Epidermal melanocyte (primary cell): ENCODE measurements around the gene COLEC12.

Source experiments
- DNase-seq: peaks from one replicate; pipeline ENCODE4 v3.0.0; 2011; ENCODE audit warnings: low spot score; ENCODE audit not compliant: insufficient read length

COLEC12 gene

DNA sequence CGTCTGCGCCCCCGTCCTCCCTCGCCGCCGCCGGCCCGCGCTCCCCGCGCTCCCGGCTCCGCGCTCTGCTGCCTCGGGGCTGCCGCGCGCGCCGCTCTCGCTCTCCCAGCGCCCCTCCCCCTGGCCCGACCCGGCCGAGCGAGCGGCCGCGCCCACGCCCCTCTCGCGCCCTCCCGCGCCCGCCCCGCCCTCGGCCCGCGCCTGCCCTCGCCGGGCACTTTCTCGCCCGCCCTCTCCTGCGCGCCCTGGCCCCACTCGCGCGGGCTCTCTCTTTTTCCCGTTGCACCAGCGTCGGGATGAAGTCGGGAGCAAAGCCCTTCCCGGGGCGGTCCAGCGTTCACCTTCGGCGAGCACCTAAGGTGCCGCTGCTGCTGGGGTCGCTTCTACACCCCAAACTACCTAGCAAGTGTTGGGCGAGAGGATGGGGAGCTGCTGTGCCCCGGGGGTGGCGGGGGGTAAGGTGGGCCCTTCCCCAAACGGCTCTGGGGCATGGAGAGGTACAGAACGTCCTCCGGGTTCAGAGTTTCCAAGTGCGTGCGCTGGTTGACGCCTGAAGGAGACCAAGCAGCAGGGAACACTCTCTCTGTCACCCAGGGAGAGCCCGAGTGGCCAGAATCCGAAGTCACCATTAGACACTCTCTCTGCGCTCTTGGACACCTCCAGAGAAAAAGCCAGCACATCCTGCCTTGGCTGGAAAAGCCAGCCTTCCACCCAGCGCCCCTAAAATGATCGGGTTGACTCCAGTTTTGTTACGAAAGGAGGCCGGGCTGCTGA lies at the start of gene COLEC12:
TSS of gene COLEC12 (minus strand) at position 70 of the 774 bp plus-strand sequence. CDS start 187 bp downstream, outside the sequence.
- DNase-seq, result no peak

DNA sequence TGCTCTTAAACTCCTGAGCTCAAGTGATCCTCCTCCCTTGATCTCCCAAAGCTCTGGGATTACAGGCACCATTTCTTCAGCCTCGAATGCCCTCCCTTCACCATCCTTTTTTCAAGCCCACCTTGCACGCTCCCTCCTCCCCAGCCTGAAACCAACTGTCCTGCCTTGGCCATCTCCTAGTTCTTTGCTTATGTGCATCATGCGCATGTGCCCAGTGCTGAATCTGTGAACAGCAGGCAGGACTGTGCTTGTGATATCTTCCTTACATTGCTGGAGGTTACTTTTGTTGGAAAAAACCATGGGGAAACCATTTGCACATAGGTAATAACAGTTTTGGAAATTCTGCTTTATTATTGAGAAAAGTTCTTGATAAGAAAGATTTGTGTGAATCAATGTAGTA lies 49.5 kb upstream of the COLEC12 start:
- DNase-seq, result no peak

DNA sequence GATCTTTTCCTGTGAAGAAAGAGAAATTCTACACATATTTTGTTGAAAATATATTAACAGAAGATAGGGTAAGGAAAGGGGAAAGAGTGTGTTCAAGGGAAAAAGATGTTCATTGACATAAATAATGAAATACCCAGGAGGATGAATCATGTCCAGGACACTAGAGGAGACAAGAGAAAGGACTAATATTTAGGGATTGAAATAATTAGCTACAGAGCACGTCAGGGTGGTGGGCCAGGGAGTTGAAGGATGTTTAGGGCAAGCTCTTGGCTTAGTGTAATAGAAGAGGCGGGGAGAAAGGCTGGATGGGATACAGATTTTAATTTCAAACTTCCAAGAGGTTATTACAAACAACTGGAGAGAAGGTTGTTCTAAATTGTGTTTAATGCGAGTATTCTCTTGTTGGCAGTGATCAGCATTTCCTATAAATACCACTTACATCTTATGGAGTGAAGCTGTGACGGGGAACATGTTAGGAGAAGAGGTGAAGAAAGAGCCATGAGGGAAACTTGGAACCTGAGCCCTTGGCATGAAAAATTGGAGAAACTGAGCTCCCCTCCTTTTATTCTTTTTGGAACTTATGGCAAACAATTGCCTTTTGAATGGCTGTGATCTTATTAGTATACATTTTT lies 43.1 kb upstream of the COLEC12 start:
- DNase-seq, result no peak

DNA sequence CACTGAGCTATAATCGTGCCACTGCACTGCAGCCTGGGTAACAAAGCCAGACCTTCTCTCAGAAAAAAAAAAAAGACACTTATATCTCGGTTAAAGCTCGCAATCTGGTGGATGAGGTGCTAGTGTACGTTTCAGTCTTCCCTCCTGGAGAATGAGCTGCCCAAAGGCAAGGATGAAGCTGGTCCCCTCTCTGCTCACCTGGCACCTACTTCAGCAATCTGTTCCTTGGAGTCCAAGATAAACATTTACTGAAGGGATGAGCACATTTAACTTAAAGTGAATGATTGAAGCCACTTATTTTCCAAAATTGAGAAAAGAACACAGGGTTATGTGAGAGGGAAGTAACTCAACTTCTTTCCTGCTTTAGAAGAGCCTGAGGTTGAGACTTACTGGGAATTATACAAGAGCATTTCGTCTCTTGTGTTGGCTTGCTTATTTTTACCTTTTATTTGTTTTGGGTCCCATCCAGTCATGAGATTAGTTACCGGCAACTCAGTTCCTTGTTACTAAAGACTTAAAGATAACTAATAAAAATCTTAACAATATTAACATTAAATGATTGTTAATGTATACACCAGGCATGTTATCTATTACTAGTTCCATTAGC lies 33.6 kb upstream of the COLEC12 start:
- DNase-seq, result no peak

DNA sequence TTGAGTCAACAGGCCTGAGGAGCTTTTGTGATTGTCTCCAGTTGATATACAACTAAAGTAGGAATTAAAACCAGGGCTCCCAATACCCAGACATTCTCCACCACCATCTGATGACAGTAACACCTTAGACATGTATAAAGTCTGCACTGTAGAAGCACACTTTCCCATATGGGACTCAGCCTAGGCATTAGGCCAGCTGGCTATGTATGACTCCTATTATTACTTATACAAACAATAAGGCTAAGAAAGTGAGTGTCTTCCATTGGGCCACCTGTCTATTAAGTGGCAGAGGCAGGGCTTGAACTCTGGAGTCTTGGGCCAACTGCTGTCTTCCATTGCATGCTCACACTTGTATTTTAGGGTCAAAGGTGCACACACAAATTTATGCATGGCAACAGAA lies 32.1 kb upstream of the COLEC12 start:
- DNase-seq, result no peak

DNA sequence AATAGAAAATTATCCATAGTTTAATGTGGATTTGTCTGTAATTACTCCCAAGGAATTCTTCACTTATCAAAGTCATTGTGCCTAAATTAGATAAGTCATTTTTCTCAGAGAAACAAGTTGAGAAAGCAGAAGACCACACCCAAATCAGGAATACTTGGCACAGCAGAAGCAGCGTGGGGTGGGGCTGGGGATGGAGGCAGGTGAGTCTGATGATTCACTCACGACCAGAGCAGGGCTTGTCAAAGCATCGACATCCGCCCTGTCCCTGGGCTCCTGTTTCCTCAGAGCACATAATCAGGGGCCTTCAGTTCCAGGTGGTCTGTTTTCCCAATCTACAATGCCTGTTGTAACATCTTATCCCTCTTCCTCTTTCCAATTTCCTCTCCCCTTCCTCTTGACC lies 31.5 kb upstream of the COLEC12 start:
- DNase-seq, result no peak

DNA sequence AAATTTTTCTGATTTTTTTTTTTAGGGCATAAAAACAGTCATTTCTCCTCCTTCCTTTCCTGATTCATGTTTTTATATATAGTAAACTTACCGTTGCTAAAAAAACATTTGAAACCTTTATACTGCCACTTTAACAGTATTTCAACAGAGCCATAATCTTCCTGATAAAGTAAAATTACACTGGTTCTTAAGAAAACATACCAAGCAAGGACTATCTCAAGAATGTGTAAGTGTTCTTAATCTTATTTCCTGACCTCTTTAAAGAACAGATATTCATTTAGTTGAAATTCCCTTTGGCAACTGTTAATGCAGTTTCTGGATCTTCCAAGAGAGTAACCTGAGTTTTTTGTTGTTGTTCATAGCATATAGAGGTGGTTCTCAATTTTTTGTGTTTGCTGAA lies 26.6 kb upstream of the COLEC12 start:
- DNase-seq, result no peak

DNA sequence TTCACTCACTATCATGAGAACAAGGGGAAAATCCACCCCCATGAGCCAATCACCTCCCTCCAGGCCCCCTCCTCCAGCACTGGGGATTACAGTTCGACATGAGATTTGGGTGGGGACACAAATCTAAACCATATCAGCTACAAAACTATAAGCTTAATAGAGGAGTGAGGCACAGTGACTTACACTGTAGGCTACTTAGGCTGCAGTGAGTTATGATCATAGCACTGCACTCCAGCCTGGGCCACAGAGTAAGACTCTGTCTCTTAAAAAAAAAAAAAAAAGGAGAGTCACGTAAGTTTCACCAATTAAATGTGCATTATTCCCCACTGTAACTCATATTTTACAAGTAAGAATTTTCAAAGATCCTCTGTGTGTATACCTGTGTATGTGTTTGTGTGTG lies 26.2 kb upstream of the COLEC12 start:
- DNase-seq, result no peak

DNA sequence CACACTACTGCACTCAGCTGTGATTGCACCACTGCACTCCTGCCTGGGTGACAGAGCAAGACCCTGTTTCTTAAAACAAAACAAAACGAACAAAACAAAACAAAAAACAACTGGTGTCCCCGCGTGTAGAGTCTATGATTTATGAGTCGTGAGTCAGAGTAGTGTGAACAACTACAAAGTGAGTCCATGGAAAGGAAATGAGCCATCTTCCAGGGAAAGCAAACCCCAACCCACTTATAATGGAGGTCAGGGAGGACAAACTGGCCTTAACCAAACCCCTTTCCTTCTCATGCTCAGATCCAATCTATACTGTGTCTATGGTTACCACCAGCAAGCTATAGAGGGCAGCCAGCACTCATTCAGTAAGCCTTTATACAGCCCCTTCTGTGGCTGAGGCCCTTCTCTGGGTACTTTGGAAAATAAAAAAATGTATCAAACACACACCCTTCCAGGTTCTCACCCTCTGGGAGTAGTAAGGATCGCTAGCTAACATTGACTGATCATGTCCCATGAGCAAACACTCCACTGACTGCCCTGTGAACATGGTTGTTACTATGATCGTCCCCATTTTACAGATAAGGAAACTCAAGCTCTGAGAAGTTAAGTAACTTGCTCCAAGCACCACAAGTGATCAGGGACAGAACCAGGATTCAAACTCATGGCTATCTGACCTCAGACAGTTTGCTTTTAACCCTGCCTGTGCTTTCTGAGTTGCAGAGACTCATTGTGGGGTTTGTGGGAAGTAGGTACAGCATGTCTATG lies 24.7 kb upstream of the COLEC12 start:
- no peak for DNase-seq

DNA sequence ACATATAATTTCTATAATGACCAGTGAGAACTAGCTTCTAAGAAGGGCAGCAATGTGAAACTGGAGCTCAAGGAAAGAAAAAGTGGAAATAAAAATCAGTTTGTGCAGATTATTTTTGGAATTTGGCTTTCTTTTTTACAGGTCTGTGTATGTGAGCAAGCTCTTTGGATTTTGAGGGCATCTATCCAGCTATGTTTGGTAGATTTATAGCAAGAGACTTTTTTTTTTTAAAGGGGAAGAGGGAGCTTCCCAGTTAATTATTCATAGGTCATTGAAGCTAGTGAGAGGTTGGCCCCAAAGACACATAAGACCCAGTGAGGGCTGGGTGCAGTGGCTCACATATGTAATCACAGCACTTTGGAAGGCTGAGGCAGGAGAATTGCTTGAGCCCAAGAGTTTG lies 24.0 kb upstream of the COLEC12 start:
- DNase-seq, result no peak

DNA sequence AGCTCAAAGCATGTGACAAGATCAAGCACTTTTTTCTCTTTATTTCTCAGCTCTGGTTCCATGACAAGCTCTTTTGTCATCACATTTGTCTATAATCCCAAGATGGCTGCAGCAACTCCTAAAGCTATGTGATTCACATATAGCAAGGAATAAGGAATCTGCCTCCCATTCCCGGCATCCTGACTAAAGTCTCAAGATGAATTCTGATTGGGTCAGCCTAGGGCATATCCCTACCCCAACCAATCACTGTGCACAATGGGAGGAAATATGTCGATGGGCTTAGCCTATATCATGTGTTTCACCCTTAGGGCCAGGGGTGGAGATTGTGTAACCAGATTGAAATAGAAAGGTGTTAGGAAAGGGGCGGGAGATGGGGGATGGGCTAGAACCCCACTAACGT lies 23.1 kb upstream of the COLEC12 start:
- DNase-seq, result no peak

DNA sequence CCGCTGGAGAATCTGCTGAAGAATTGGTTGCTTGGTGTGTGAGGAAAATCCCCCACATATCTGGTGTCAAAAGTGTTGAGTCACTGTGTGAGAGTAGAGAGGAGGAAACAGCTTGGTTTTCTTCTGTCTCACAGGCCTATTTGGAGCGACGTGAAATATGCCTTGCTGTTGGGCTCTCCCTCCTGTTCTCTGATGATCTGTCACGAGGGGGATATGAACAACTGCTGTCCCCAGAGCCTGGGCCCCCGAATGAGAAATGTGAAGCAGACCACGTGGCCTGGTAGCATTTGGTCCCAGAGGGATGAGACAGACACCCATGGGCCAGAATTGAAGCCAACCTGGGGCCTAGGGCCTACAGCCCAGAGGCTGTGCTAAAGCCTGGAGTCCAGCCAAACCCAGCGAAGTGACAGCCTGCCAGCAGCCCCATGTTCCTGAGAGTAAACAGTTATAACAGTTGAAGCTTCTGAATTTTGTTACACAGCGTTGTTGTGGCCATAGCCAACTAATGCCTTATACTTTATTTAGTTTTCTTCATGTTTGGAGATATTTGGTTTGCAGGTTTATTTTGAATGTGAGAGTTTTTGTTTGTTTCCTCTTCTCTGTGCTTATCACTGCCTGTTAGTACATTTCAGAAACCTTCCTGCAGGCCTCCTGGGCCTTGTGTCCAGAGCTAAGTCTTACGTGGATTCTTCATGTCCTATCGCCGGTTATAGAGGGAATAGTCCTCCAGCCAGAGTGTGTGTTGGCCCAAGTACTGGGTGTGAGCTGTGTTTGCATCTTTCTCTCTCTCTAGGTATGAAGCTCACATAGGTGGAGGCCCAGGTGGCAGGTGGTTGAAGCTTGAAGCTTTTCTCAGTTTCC lies 18.7 kb upstream of the COLEC12 start:
- no peak for DNase-seq

DNA sequence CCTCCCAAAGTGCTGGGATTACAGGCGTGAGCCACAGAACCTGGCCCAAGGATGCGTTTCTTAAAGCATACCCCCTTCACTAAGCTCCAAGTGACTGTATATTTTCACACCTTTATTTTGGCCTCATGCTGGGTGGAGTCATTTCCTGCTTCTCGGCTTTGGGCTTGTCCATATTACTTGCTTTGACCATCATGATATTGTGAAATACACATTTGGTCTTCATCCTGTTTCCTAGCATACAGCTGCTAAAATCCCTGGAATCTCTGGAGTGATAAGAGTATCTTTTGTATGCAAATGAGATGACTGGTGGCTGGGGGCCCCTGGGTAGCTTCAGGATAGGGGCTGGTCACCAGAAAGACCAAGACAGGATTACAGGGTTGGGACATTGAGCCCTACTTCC lies 17.6 kb upstream of the COLEC12 start:
- no peak for DNase-seq

DNA sequence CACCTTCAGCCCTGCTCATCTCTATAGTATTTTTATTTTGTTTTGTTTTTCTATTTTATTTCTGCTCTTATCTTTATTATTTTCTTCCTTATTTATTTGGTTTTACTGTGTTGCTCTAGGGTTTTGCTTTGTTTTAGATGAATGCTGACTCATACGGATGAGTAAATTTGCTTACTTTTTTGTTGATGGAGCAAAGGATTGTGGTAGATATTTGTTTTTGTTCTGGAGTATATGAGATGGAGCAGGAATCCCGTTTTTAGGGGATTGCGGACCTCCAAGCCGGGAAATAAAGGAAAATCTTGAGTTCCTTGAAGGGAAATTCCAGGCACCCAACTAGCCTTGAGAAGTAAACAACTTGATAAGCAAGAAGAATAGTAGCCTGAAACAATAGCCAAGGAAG lies 15.3 kb upstream of the COLEC12 start:
- no peak for DNase-seq

DNA sequence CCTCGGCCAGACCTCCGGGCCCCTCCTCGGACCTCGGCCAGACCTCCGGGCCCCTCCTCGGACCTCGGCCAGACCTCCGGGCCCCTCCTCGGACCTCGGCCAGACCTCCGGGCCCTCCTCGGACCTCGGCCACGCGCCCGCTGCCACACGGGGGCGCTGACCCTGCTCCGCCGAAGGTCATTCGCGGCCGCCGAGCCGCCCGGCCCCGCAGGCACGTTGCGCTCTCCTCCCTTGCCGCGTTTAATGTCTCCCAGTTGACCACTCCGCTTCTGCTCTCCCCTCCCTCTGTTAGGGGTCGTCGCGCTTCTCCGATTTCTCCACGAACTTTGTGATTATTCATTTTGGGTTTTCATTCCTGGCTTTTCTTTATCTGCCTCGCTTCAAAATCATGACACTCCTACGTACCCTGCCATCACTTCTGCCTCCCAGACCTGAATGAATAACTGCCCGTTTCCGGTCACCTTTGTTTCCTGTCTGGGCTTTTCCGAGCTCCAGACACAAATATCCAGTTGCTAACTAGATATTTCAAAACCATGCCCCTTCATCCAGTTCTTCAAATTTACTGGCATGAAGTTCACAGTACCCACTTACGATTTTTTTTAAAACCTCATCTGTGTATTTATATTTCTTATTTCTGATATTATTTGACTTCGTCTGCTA lies 14.8 kb upstream of the COLEC12 start:
- no peak for DNase-seq

DNA sequence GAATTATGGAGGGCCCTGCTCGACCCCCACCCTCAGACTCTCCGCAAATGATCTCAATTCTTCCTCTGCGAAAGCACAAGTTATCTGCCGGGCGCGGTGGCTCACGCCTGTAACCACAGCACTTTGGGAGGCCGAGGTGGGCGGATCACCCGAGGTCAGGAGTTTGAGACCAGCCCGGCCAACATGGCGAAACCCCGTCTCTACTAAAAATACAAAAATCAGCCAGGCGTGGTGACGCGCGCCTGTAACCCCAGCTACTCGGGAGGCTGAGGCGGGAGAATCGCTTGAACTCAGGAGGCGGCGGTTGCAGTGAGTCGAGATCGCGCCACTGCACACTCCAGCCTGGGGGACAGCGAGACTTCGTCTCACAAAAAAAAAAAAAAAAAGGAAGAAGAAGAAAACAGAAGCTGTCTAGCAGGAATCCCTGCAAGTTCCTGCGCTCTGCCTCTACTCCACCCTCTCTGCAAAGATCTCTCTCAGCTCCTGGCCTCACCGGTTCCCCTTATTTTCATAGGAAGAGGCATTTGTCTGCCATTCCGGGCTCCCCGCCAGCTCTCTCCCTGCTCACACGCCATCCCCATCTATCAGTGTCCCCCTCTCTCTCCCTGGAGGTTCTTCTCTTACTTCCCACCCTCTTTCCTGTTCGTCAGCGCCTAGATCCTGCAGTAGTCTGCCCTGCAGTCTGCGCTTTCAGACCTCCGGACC lies 13.5 kb upstream of the COLEC12 start:
- no peak for DNase-seq

DNA sequence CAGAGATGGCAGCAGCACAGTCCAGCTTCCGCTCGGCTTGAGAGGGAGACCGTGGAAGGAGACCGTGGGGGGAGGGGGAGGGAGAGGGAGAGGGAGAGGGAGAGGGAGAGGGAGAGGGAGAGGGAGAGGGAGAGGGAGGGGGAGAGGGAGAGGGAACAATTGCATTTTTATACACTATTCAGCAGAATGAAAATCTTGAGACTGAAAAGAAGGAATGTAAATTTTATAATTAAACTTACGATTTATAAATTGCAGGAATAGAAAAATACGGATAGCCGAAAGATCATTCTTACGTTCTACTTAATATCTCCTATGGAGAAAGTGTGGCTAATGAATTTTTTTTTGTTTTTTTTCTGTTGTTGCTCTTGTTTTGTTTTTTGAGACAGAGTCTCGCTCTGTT lies 12.5 kb upstream of the COLEC12 start:
- no peak for DNase-seq

DNA sequence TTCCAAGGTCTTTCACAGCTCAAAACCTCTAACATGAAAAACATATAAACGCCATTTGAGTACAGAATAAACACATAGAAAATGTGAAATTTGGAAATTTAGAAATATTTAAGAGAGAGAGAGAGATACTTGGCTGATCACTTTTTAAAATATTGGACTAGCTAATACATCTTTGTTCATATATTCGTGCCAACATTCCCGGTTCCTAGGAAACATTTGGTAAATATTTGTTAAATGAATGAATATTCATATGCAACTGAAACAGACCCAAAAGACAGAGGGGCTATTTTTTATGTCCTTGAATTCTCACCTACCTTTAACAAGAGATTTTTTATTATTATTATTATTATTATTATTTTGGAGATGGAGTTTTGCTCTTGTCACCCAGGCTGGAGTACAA lies 8.3 kb upstream of the COLEC12 start:
- no peak for DNase-seq

DNA sequence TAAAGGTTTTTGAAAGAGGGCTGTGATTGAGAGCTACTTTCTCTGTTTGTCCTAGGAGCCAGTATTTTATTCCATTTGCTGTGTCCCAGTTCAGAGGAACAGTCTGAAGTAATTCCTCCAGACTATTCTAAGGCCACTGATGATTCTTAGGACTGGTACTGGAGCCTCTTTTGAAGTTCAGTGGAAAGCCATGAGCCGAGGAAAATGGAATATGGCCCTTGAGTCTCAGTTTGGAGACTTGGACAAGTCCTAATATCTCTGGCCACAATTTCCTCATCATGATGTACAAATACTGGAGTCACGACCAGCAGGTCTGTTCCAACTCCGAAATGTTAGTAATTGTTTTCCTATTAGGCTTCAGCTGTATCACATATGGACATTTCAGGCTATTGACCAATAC lies 7.1 kb upstream of the COLEC12 start:
- no peak for DNase-seq

DNA sequence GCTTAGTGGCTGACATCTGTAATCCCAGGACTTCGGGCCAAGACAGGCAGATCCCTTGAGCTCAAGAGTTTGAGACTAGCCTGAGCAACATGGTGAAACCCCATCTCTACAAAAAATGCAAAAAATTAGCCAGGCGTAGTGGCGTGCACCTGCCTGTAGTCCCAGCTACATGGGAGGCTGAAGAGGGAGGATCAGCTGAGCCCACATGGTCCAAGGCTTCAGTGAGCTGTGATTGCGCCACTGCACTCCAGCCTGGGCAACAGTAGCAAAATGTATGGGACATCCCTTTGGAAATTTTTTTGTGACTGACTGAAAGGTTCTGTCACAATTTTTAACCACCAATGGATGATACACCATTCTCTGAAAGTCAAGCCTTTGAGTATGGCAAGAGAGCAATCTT lies 6.3 kb upstream of the COLEC12 start:
- no peak for DNase-seq
